Transverse colon (tissue), 4 donors: ENCODE measurements around the gene ABCD4.

ENCODE experiments used
- POLR2A ChIP-seq: fragments of 450-650 bp; IDR thresholded peaks from one replicate; pipeline ENCODE4 v1.6.1; 2016; ENCODE audit warnings: antibody characterized with exemption, mild to moderate bottlenecking, moderate library complexity
- POLR2AphosphoS5 ChIP-seq, 3 donors: sonication (generic); formaldehyde crosslinking; IDR thresholded peaks; one replicate each; pipeline ENCODE4 v1.6.1; 2016; ENCODE audit warnings: antibody characterized with exemption in 3 of 3
- TF ChIP-seq, protein P1 (sequence below), 5 experiments: fragments of 200-600 bp in 3 of 5; fragments of 450-650 bp in 2 of 5; sonication (generic) in 3 of 5; IDR thresholded peaks; 1 replicate in 2 of 5; 2 replicates in 3 of 5; pipeline ENCODE4 v1.5.1; 2016 to 2017; ENCODE audit warnings: antibody characterized with exemption in 5 of 5, inconsistent platforms in 3 of 5, mild to moderate bottlenecking in 2 of 5, moderate library complexity in 1 of 5

- no peak for TF ChIP-seq POLR2AphosphoS5 (IDR thresholded peaks at IDR 0.05)
- no peak for TF ChIP-seq POLR2A
- TF ChIP-seq, protein P1, sequence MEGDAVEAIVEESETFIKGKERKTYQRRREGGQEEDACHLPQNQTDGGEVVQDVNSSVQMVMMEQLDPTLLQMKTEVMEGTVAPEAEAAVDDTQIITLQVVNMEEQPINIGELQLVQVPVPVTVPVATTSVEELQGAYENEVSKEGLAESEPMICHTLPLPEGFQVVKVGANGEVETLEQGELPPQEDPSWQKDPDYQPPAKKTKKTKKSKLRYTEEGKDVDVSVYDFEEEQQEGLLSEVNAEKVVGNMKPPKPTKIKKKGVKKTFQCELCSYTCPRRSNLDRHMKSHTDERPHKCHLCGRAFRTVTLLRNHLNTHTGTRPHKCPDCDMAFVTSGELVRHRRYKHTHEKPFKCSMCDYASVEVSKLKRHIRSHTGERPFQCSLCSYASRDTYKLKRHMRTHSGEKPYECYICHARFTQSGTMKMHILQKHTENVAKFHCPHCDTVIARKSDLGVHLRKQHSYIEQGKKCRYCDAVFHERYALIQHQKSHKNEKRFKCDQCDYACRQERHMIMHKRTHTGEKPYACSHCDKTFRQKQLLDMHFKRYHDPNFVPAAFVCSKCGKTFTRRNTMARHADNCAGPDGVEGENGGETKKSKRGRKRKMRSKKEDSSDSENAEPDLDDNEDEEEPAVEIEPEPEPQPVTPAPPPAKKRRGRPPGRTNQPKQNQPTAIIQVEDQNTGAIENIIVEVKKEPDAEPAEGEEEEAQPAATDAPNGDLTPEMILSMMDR (IDR thresholded peaks at IDR 0.05) = no peak
Observed at GRCh38 chr14:74301594-74302151, 1.1 kb downstream of the ABCD4 start.
